Skeletal muscle satellite cell (primary cell): ENCODE measurements around the gene GALNT18.

Experiments used
- H3K27me3 ChIP-seq: 2 replicates; pipeline ENCODE4 v1.7.0; 2013; ENCODE audit warnings: low read length; ENCODE audit not compliant: control insufficient read depth, insufficient read depth
- H3K36me3 ChIP-seq: 2 replicates; pipeline ENCODE4 v1.7.0; 2013; ENCODE audit warnings: mild to moderate bottlenecking, control low read depth, low read length; ENCODE audit not compliant: insufficient read depth
- H3K4me1 ChIP-seq: 2 replicates; pipeline ENCODE4 v1.7.0; 2013; ENCODE audit warnings: low read length; ENCODE audit not compliant: control insufficient read depth, insufficient read depth
- H3K4me2 ChIP-seq: 2 replicates; pipeline ENCODE4 v1.7.0; 2013; ENCODE audit warnings: mild to moderate bottlenecking, low read length
- H3K4me3 ChIP-seq: 2 replicates; pipeline ENCODE4 v1.7.0; 2013; ENCODE audit warnings: low read length
- H3K9ac ChIP-seq: 2 replicates; pipeline ENCODE4 v1.7.0; 2013; ENCODE audit warnings: mild to moderate bottlenecking, low read depth, low read length, moderate library complexity
- H3K9me3 ChIP-seq: replicated peaks from 2 replicates; pipeline ENCODE4 v1.7.0; 2013; ENCODE audit warnings: mild to moderate bottlenecking, control low read depth, low read length

Gene GALNT18

GRCh38 chr11:11622772-11623171, 967 bp upstream of the GALNT18 start:
- no peak overlapping the region for H3K9ac ChIP-seq

GRCh38 chr11:11622340-11622706, 518 bp upstream of the GALNT18 start:
- peak overlapping the region; percentile 74 for H3K4me3 ChIP-seq
- no peak overlapping the region for H3K9ac ChIP-seq

More at GRCh38 chr11:11622772-11623171, 967 bp upstream of the GALNT18 start:
- Histone ChIP-seq H3K4me3 (no peak overlapping the region), H3K36me3 (no peaks in the 10 kb centered on the region), H3K4me1 (peaks cover 21% of the 10 kb centered on the region), H3K9me3 (no peaks in the 10 kb centered on the region), H3K27me3 (peaks cover 34% of the 10 kb centered on the region), H3K4me2 (no peak overlapping the region)

GRCh38 chr11:11620921-11621572, 758 bp downstream of the GALNT18 start:
- Histone ChIP-seq H3K36me3 (no peaks in the 10 kb centered on the region), H3K27me3 (peaks cover 34% of the 10 kb centered on the region), H3K4me1 (peaks cover 21% of the 10 kb centered on the region), H3K9me3 (no peaks in the 10 kb centered on the region), H3K4me2 (peak overlapping the region; percentile 100), H3K4me3 (peak overlapping the region; percentile 74), H3K9ac (peak overlapping the region; percentile 66)

More at GRCh38 chr11:11622340-11622706, 518 bp upstream of the GALNT18 start:
- H3K9me3 ChIP-seq: no peaks in the 10 kb centered on the region
- peaks cover 34% of the 10 kb centered on the region for H3K27me3 ChIP-seq
- peaks cover 21% of the 10 kb centered on the region for H3K4me1 ChIP-seq
- H3K4me2 ChIP-seq: peak overlapping the region; percentile 100
- H3K36me3 ChIP-seq: no peaks in the 10 kb centered on the region

- Histone ChIP-seq H3K4me3 (peak overlapping the region; percentile 74), H3K36me3 (no peaks in the 10 kb centered on the region), H3K4me2 (peak overlapping the region; percentile 100), H3K9ac (peak overlapping the region; percentile 66), H3K4me1 (peaks cover 21% of the 10 kb centered on the region), H3K27me3 (peaks cover 34% of the 10 kb centered on the region), H3K9me3 (no peaks in the 10 kb centered on the region)
These were observed 1.5 kb downstream of the GALNT18 start for GRCh38 chr11:11620173-11620920.

- H3K9me3 ChIP-seq: no peaks in the 10 kb centered on the region
- H3K36me3 ChIP-seq: no peaks in the 10 kb centered on the region
- H3K4me3 ChIP-seq: no peak overlapping the region
- peaks cover 35% of the 10 kb centered on the region for H3K27me3 ChIP-seq
- H3K9ac ChIP-seq: no peak overlapping the region
- no peak overlapping the region for H3K4me2 ChIP-seq
- H3K4me1 ChIP-seq: peaks cover 21% of the 10 kb centered on the region
These were observed 2.8 kb downstream of the GALNT18 start for GRCh38 chr11:11618973-11619435.

GRCh38 chr11:11615086-11615485, 6.7 kb downstream of the GALNT18 start:
- peaks cover 42% of the 10 kb centered on the region for H3K27me3 ChIP-seq
- H3K4me3 ChIP-seq: no peak overlapping the region
- no peaks in the 10 kb centered on the region for H3K9me3 ChIP-seq
- H3K9ac ChIP-seq: no peak overlapping the region
- H3K36me3 ChIP-seq: no peaks in the 10 kb centered on the region
- H3K4me1 ChIP-seq: peaks cover 10% of the 10 kb centered on the region
- no peak overlapping the region for H3K4me2 ChIP-seq

- Histone ChIP-seq H3K9ac (no peak overlapping the region), H3K36me3 (no peaks in the 10 kb centered on the region), H3K27me3 (peaks cover 37% of the 10 kb centered on the region), H3K9me3 (no peaks in the 10 kb centered on the region), H3K4me1 (peaks cover 24% of the 10 kb centered on the region), H3K4me3 (no peak overlapping the region), H3K4me2 (no peak overlapping the region)
These were observed 9.4 kb downstream of the GALNT18 start for GRCh38 chr11:11612439-11612838.

- no peak overlapping the region for H3K4me2 ChIP-seq
- no peaks in the 10 kb centered on the region for H3K36me3 ChIP-seq
- H3K4me3 ChIP-seq: no peak overlapping the region
- H3K4me1 ChIP-seq: peaks cover 24% of the 10 kb centered on the region
- H3K9ac ChIP-seq: no peak overlapping the region
- H3K27me3 ChIP-seq: peaks cover 43% of the 10 kb centered on the region
- H3K9me3 ChIP-seq: no peaks in the 10 kb centered on the region
These were observed 10.4 kb downstream of the GALNT18 start for GRCh38 chr11:11611381-11611780.

- H3K4me2 ChIP-seq: no peak overlapping the region
- peaks cover 53% of the 10 kb centered on the region for H3K27me3 ChIP-seq
- H3K9ac ChIP-seq: no peak overlapping the region
- no peak overlapping the region for H3K4me3 ChIP-seq
- peaks cover 24% of the 10 kb centered on the region for H3K4me1 ChIP-seq
- no peaks in the 10 kb centered on the region for H3K9me3 ChIP-seq
- no peaks in the 10 kb centered on the region for H3K36me3 ChIP-seq
These were observed 13.0 kb downstream of the GALNT18 start for GRCh38 chr11:11608783-11609232.

GRCh38 chr11:11607772-11608171, 14.0 kb downstream of the GALNT18 start:
- peaks cover 24% of the 10 kb centered on the region for H3K4me1 ChIP-seq
- peaks cover 45% of the 10 kb centered on the region for H3K27me3 ChIP-seq
- no peaks in the 10 kb centered on the region for H3K36me3 ChIP-seq
- no peak overlapping the region for H3K4me3 ChIP-seq
- H3K4me2 ChIP-seq: no peak overlapping the region
- H3K9me3 ChIP-seq: no peaks in the 10 kb centered on the region
- H3K9ac ChIP-seq: no peak overlapping the region

- Histone ChIP-seq H3K9ac (no peak overlapping the region), H3K4me1 (peaks cover 15% of the 10 kb centered on the region), H3K27me3 (peaks cover 40% of the 10 kb centered on the region), H3K36me3 (no peaks in the 10 kb centered on the region), H3K4me3 (no peak overlapping the region), H3K9me3 (no peaks in the 10 kb centered on the region), H3K4me2 (no peak overlapping the region)
These were observed 15.9 kb downstream of the GALNT18 start for GRCh38 chr11:11605821-11606450.
